OCI-LY1 (cell line): ENCODE results near the gene TMEM127.
"Not testable (repeated sequence)": the region's sequence is repeated elsewhere in the genome, so short reads cannot be mapped to it uniquely, and the experiment has no call there.

ENCODE experiments used
- H2AFZ ChIP-seq: fragments of 200-600 bp; sonication (generic), shearing (Covaris generic); 2 replicates; pipeline ENCODE4 v1.6.0; 2014; ENCODE audit warnings: antibody characterized with exemption, mild to moderate bottlenecking, low read length
- H3F3A ChIP-seq: fragments of 200-600 bp; sonication (generic), shearing (Covaris generic); 2 replicates; pipeline ENCODE4 v1.6.0; 2014; ENCODE audit warnings: mild to moderate bottlenecking, antibody characterized with exemption, low read length, moderate library complexity; ENCODE audit not compliant: insufficient read depth
- H3K27ac ChIP-seq: fragments of 200-600 bp; sonication (generic); 2 replicates; pipeline ENCODE4 v1.5.1; 2014; ENCODE audit warnings: low read length, mixed run types, mild to moderate bottlenecking, low read depth; ENCODE audit not compliant: poor library complexity, severe bottlenecking
- H3K27me3 ChIP-seq: fragments of 200-600 bp; sonication (generic); 2 replicates; pipeline ENCODE4 v1.6.0; 2014; ENCODE audit warnings: antibody characterized with exemption, mild to moderate bottlenecking, low read length, moderate library complexity; ENCODE audit not compliant: insufficient read depth
- H3K36me3 ChIP-seq: fragments of 200-600 bp; sonication (generic); 2 replicates; pipeline ENCODE4 v1.6.1; 2014; ENCODE audit warnings: mild to moderate bottlenecking, antibody characterized with exemption, low read length, moderate library complexity, mixed read lengths; ENCODE audit not compliant: insufficient read depth
- H3K4me1 ChIP-seq: fragments of 200-600 bp; sonication (generic); 2 replicates; pipeline ENCODE4 v1.5.1; 2014; ENCODE audit warnings: mild to moderate bottlenecking, low read length, moderate library complexity; ENCODE audit not compliant: insufficient read depth, severe bottlenecking
- H3K4me2 ChIP-seq: fragments of 200-600 bp; sonication (generic), shearing (Covaris generic); 2 replicates; pipeline ENCODE4 v1.6.1; 2014; ENCODE audit warnings: low read length
- H3K4me3 ChIP-seq: fragments of 200-600 bp; sonication (generic); 2 replicates; pipeline ENCODE4 v1.5.1; 2014; ENCODE audit warnings: low read length, low read depth, mild to moderate bottlenecking, mixed read lengths; ENCODE audit not compliant: poor library complexity, severe bottlenecking
- H3K79me2 ChIP-seq: fragments of 200-600 bp; shearing (Covaris generic); 2 replicates; pipeline ENCODE4 v1.6.1; 2016; ENCODE audit warnings: mixed run types, low read length, mixed read lengths; ENCODE audit not compliant: insufficient read depth
- H3K9ac ChIP-seq: fragments of 200-600 bp; sonication (generic), shearing (Covaris generic); 2 replicates; pipeline ENCODE4 v1.6.1; 2014; ENCODE audit warnings: mild to moderate bottlenecking, low read length, mixed read lengths
- H3K9me2 ChIP-seq: fragments of 200-600 bp; sonication (generic), shearing (Covaris generic); 2 replicates; pipeline ENCODE4 v1.6.1; 2014; ENCODE audit warnings: low read depth, mild to moderate bottlenecking, low read length, mixed read lengths
- H3K9me3 ChIP-seq: fragments of 200-600 bp; shearing (Covaris generic); 2 replicates; pipeline ENCODE4 v1.6.1; 2014; ENCODE audit warnings: low read length, mixed read lengths
- H4K20me1 ChIP-seq: fragments of 200-600 bp; sonication (generic), shearing (Covaris generic); 2 replicates; pipeline ENCODE4 v1.6.0; 2016; ENCODE audit warnings: mild to moderate bottlenecking, low read length; ENCODE audit not compliant: insufficient read depth
- CTCF ChIP-seq: fragments of 200-600 bp; sonication (generic), shearing (Covaris generic); IDR thresholded peaks from 2 replicates; pipeline ENCODE4 v1.5.1; 2017; ENCODE audit warnings: mild to moderate bottlenecking, antibody characterized with exemption, low read length, moderate library complexity, mixed read lengths
- EZH2 ChIP-seq: fragments of 200-600 bp; sonication (generic), shearing (Covaris generic); IDR thresholded peaks from 2 replicates; pipeline ENCODE4 v1.8.0; 2017; ENCODE audit warnings: borderline replicate concordance, mixed run types, mild to moderate bottlenecking, antibody characterized with exemption, low read length, moderate library complexity, mixed read lengths

Gene TMEM127

GRCh38 chr2:96231316-96231715 lies 34.5 kb downstream of the TMEM127 start:
- TF ChIP-seq EZH2 (no peak), CTCF (no peak)
- Histone ChIP-seq H3K27me3 (no peaks in the 10 kb centered on the region), H3K36me3 (no peaks in the 10 kb centered on the region), H3K27ac (peak overlapping the region; percentile 40), H3K4me3 (no peak overlapping the region), H3F3A (no peaks in the 10 kb centered on the region), H2AFZ (no peak overlapping the region), H4K20me1 (no peaks in the 10 kb centered on the region), H3K9ac (no peak overlapping the region), H3K79me2 (0 out of 2 replicates have a peak, but pooled peaks cover 5% of the 10 kb centered on the region), H3K4me2 (no peak overlapping the region), H3K4me1 (peaks cover 27% of the 10 kb centered on the region), H3K9me2 (no peaks in the 10 kb centered on the region), H3K9me3 (no peaks in the 10 kb centered on the region)

- Histone ChIP-seq H2AFZ (no peak overlapping the region), H3K9me2 (no peaks in the 10 kb centered on the region), H3K4me3 (peak overlapping the region; percentile 27), H3K4me1 (peaks cover 23% of the 10 kb centered on the region), H3K4me2 (peak overlapping the region; percentile 65), H3F3A (no peaks in the 10 kb centered on the region), H3K9ac (peak overlapping the region; percentile 68), H3K27ac (peak overlapping the region; percentile 100), H3K79me2 (0 out of 2 replicates have a peak, but pooled peaks cover 5% of the 10 kb centered on the region), H3K36me3 (no peaks in the 10 kb centered on the region), H3K27me3 (no peaks in the 10 kb centered on the region), H3K9me3 (no peaks in the 10 kb centered on the region), H4K20me1 (no peaks in the 10 kb centered on the region)
- TF ChIP-seq CTCF (no peak), EZH2 (no peak)
Measured at GRCh38 chr2:96225016-96225533, 40.7 kb downstream of the TMEM127 start.

- H4K20me1 ChIP-seq, H3K36me3 ChIP-seq, H3K9ac ChIP-seq, H3K4me2 ChIP-seq, H3K9me3 ChIP-seq, H3F3A ChIP-seq, H3K27me3 ChIP-seq, H3K79me2 ChIP-seq, H2AFZ ChIP-seq, H3K4me3 ChIP-seq, H3K9me2 ChIP-seq: not testable (repeated sequence)
- peak overlapping the region; percentile 36 for H3K27ac ChIP-seq
- H3K4me1 ChIP-seq, result peaks cover 26% of the 10 kb centered on the region
Measured at GRCh38 chr2:96221106-96221505, 44.7 kb downstream of the TMEM127 start.

- not testable (repeated sequence) for H3F3A ChIP-seq, H2AFZ ChIP-seq, H3K27me3 ChIP-seq, H3K9me3 ChIP-seq, H3K9ac ChIP-seq, H3K4me2 ChIP-seq, H3K4me3 ChIP-seq, H3K79me2 ChIP-seq, H4K20me1 ChIP-seq, H3K9me2 ChIP-seq, H3K36me3 ChIP-seq
- H3K27ac ChIP-seq, result peak overlapping the region; percentile 60
- peaks cover 26% of the 10 kb centered on the region for H3K4me1 ChIP-seq
Measured at GRCh38 chr2:96219959-96220358, 45.8 kb downstream of the TMEM127 start.
